ENCODE results near the gene CIROP.

- TF ChIP-seq CTCF (IDR thresholded peaks at IDR 0.05), result no peak
- no peak for TF ChIP-seq POLR2AphosphoS5 (IDR thresholded peaks at IDR 0.05)
- TF ChIP-seq POLR2A (IDR thresholded peaks at IDR 0.05; ENCODE audit: low read depth), result no peak
- no peak for TF ChIP-seq EP300 (IDR thresholded peaks at IDR 0.05)
These were observed 659 bp downstream of the CIROP start for GRCh38 chr14:23104070-23104590.
